Esophagus muscularis mucosa (tissue), 3 donors: ENCODE data around the gene DOCK2.

Experiments used
- POLR2A ChIP-seq: fragments of 450-650 bp; IDR thresholded peaks from one replicate; pipeline ENCODE4 v1.6.1; 2017; ENCODE audit warnings: antibody characterized with exemption, moderate library complexity, mild to moderate bottlenecking, low read depth
- POLR2AphosphoS5 ChIP-seq, 2 donors: sonication (generic); formaldehyde crosslinking; IDR thresholded peaks; one replicate each; pipeline ENCODE4 v1.6.1; 2017; ENCODE audit warnings: antibody characterized with exemption in 2 of 2
- TF ChIP-seq, protein P1 (sequence below), 3 experiments: fragments of 200-600 bp in 2 of 3; fragments of 450-650 bp in 1 of 3; sonication (generic) in 2 of 3; IDR thresholded peaks; one replicate each; pipeline ENCODE4 v1.5.1; 2017 to 2019; ENCODE audit warnings: antibody characterized with exemption in 3 of 3, mild to moderate bottlenecking in 2 of 3, moderate library complexity in 1 of 3

DNA sequence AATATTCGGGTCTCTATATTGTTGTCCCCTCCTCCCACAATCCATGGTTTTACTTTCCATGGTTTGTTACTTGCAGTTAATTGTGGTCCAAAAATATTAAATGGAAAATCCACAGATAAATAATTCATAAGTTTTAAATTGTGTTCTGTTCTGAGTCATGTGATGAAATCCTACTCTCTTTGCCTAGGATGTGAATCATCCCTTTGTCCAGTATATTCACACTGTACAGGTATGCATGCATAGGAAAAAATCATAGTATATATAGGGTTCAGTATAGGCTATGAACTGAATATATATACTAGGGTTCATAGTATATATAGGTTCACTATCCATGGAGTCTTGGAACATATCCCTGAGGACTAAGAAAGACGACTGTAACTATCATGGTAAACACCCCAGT lies 323.6 kb downstream of the DOCK2 start:
- TF ChIP-seq, protein P1, sequence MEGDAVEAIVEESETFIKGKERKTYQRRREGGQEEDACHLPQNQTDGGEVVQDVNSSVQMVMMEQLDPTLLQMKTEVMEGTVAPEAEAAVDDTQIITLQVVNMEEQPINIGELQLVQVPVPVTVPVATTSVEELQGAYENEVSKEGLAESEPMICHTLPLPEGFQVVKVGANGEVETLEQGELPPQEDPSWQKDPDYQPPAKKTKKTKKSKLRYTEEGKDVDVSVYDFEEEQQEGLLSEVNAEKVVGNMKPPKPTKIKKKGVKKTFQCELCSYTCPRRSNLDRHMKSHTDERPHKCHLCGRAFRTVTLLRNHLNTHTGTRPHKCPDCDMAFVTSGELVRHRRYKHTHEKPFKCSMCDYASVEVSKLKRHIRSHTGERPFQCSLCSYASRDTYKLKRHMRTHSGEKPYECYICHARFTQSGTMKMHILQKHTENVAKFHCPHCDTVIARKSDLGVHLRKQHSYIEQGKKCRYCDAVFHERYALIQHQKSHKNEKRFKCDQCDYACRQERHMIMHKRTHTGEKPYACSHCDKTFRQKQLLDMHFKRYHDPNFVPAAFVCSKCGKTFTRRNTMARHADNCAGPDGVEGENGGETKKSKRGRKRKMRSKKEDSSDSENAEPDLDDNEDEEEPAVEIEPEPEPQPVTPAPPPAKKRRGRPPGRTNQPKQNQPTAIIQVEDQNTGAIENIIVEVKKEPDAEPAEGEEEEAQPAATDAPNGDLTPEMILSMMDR (IDR thresholded peaks at IDR 0.05), result no peak
- TF ChIP-seq POLR2A, result no peak
- TF ChIP-seq POLR2AphosphoS5 (IDR thresholded peaks at IDR 0.05), result no peak
